ENCODE results near the gene SYNGR1.
"Not testable (repeated sequence)": the region's sequence is repeated elsewhere in the genome, so short reads cannot be mapped to it uniquely, and the experiment has no call there.

SYNGR1 gene

DNA sequence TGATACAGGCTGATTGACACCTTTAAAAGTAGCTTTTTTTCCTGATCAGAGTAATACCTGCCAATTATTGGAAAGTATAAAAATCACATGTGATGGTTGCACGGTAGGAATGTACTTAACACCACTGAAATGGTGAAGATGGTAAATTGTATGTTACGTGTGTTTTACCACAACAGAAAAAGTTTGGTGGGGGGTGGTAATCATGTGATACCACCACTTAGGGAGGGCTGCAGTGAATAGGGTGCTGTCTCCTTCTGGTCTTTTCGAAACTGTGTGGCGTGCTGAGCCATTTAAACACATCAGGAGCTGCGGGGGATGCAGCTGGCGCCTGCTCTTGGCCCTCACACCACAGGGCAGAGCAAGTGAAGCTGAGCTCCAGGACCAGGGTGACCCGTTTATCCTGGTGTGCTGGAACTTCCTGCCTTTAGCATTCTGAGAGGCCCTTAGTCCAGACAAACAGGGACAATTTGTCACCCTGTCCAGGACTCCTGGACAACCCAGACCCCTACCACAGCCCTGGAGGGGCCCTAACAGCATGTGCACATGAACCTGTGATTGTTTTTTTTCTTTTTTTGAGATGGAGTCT lies 2.6 kb downstream of the SYNGR1 start:
- in situ Hi-C loops (cut with HindIII; ENCODE audit: low sequenced_read_pairs) = no loop called here
- DNase-seq (ENCODE audit: low read depth) = no peak
- H3K4me3 ChIP-seq (ENCODE audit: low read depth, low read length) = no peak overlapping the region
- TF ChIP-seq, protein P1, sequence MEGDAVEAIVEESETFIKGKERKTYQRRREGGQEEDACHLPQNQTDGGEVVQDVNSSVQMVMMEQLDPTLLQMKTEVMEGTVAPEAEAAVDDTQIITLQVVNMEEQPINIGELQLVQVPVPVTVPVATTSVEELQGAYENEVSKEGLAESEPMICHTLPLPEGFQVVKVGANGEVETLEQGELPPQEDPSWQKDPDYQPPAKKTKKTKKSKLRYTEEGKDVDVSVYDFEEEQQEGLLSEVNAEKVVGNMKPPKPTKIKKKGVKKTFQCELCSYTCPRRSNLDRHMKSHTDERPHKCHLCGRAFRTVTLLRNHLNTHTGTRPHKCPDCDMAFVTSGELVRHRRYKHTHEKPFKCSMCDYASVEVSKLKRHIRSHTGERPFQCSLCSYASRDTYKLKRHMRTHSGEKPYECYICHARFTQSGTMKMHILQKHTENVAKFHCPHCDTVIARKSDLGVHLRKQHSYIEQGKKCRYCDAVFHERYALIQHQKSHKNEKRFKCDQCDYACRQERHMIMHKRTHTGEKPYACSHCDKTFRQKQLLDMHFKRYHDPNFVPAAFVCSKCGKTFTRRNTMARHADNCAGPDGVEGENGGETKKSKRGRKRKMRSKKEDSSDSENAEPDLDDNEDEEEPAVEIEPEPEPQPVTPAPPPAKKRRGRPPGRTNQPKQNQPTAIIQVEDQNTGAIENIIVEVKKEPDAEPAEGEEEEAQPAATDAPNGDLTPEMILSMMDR (IDR thresholded peaks at IDR 0.05; ENCODE audit: low read depth, low read length, missing control alignments) = no peak

GRCh38 chr22:39353346-39353745 lies 3.6 kb downstream of the SYNGR1 start:
- in situ Hi-C loops (cut with HindIII; ENCODE audit: low sequenced_read_pairs) = no loop called here
- no peak for DNase-seq (ENCODE audit: low read depth)
- TF ChIP-seq, protein P1 (IDR thresholded peaks at IDR 0.05; ENCODE audit: low read depth, low read length, missing control alignments) = no peak
- H3K4me3 ChIP-seq (ENCODE audit: low read depth, low read length) = no peak overlapping the region

DNA sequence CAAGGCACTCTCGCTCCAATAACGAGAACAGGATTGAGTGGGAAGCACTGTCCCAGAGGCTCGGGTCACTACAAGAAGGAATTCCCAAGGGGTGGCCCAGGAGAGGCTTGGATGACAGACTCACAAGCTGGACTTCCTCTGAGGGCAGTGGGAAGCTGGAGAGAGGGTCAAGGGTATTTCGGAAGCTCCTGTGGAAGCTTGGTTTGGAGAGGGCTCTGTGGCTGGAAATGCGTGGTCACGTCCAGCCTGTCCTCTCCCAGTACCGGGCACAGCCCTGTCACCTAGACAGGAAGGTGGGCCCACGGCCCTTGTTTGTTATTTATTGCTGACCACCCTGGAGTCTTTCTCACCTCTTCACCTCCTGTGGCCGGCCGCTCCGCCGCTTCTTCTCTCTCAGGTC lies 5.3 kb downstream of the SYNGR1 start:
- TF ChIP-seq, protein P1 (IDR thresholded peaks at IDR 0.05; ENCODE audit: low read depth, low read length, missing control alignments) = no peak
- no peak overlapping the region for H3K4me3 ChIP-seq (ENCODE audit: low read depth, low read length)
- no peak for DNase-seq (ENCODE audit: low read depth)
- in situ Hi-C loops (cut with HindIII; ENCODE audit: low sequenced_read_pairs) = no loop called here

DNA sequence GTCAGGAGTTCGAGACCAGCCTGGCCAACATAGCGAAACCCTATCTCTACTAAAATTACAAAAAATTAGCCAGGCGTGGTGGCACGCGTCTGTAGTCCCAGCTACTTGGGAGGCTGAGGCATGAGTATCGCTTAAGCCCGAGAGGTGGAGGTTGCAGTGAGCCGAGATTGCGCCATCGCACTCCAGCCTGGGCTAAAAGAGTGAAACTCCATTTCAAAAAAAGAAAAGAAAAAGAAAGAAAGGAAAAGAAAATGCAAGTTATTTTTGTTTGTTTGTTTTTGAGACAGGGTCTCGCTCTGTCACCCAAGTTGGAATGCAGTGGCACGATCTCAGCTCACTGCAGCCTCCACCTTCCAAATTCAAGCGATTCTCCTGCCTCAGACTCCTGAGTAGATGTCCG lies 6.0 kb downstream of the SYNGR1 start:
- DNase-seq (ENCODE audit: low read depth); H3K4me3 ChIP-seq (ENCODE audit: low read depth, low read length); in situ Hi-C loops (cut with HindIII; ENCODE audit: low sequenced_read_pairs): not testable (repeated sequence)

- no peak overlapping the region for H3K4me3 ChIP-seq (ENCODE audit: low read depth, low read length)
- TF ChIP-seq, protein P1 (IDR thresholded peaks at IDR 0.05; ENCODE audit: low read depth, low read length, missing control alignments) = no peak
- no peak for DNase-seq (ENCODE audit: low read depth)
- in situ Hi-C loops (cut with HindIII; ENCODE audit: low sequenced_read_pairs) = no loop called here
Observed at GRCh38 chr22:39356464-39356863, 6.7 kb downstream of the SYNGR1 start.

- H3K4me3 ChIP-seq (ENCODE audit: low read depth, low read length); in situ Hi-C loops (cut with HindIII; ENCODE audit: low sequenced_read_pairs); DNase-seq (ENCODE audit: low read depth): not testable (repeated sequence)
Observed at GRCh38 chr22:39357110-39358108, 7.6 kb downstream of the SYNGR1 start.

DNA sequence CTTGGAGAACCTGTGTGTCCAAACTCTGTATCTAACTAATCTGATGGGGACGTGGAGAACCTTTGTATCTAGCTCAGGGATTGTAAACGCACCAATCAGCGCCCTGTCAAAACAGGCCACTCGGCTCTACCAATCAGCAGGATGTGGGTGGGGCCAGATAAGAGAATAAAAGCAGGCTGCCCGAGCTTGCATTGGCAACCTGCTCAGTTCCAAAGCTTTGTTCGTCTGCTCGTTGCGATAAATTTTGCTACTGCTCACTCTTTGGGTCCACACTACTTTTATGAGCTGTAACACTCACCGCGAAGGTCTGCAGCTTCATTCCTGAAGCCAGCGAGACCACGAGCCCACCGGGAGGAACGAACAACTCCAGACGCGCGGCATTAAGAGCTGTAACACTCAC lies 8.4 kb downstream of the SYNGR1 start:
- DNase-seq (ENCODE audit: low read depth); in situ Hi-C loops (cut with HindIII; ENCODE audit: low sequenced_read_pairs); H3K4me3 ChIP-seq (ENCODE audit: low read depth, low read length): not testable (repeated sequence)

- in situ Hi-C loops (cut with HindIII; ENCODE audit: low sequenced_read_pairs) = no loop called here
- TF ChIP-seq, protein P1 (IDR thresholded peaks at IDR 0.05; ENCODE audit: low read depth, low read length, missing control alignments) = no peak
- H3K4me3 ChIP-seq (ENCODE audit: low read depth, low read length) = no peak overlapping the region
- no peak for DNase-seq (ENCODE audit: low read depth)
Observed at GRCh38 chr22:39359659-39360195, 9.9 kb downstream of the SYNGR1 start.

All from astrocyte of the cerebellum (primary cell).